D721Med (cell line): ENCODE data around the gene GMFB.

Experiments
- DNase-seq: peaks from one replicate; pipeline ENCODE4 v3.0.0; 2011; ENCODE audit warnings: low spot score; ENCODE audit not compliant: insufficient read length
- FAIRE-seq: peaks from 2 replicates; lab custom pipeline; 2011; peaks lifted over from hg19 to GRCh38; lab: Jason Lieb, UNC
- CTCF ChIP-seq: IDR thresholded peaks from 2 replicates; pipeline ENCODE4 v1.5.1; 2012; ENCODE audit warnings: mild to moderate bottlenecking, control low read depth; ENCODE audit not compliant: insufficient read depth; ENCODE audit errors: missing control alignments

Gene GMFB

GRCh38 chr14:54509546-54510501 is 21.0 kb upstream of the GMFB start, which contains the start of gene CGRRF1:
Gene CGRRF1 (plus strand): TSS chr14:54509906. CDS start chr14:54509960, 54 bp downstream.
- DNase-seq (peak; percentile 68), FAIRE-seq (no peak)
- TF ChIP-seq CTCF: peak; percentile 38

- no peak for FAIRE-seq
Measured at GRCh38 chr14:54503486-54503885, 14.7 kb upstream of the GMFB start.

GRCh38 chr14:54502602-54503001 is 13.8 kb upstream of the GMFB start:
- no peak for FAIRE-seq
- no peak for DNase-seq
- TF ChIP-seq CTCF: no peak

More at GRCh38 chr14:54503486-54503885, 14.7 kb upstream of the GMFB start:
- no peak for DNase-seq
- TF ChIP-seq CTCF: no peak

GRCh38 chr14:54501480-54501879 is 12.7 kb upstream of the GMFB start:
- DNase-seq: no peak
- FAIRE-seq: no peak
- no peak for TF ChIP-seq CTCF

- no peak for FAIRE-seq
Measured at GRCh38 chr14:54500744-54501143, 12.0 kb upstream of the GMFB start.

GRCh38 chr14:54498579-54498978 is 9.8 kb upstream of the GMFB start:
- FAIRE-seq (no peak), DNase-seq (no peak)
- no peak for TF ChIP-seq CTCF

More at GRCh38 chr14:54500744-54501143, 12.0 kb upstream of the GMFB start:
- no peak for DNase-seq
- no peak for TF ChIP-seq CTCF

- no peak for TF ChIP-seq CTCF
- DNase-seq (no peak), FAIRE-seq (no peak)
Measured at GRCh38 chr14:54498095-54498531, 9.3 kb upstream of the GMFB start.
